Endometrial microvascular endothelial cells (primary cell): ENCODE results near the gene TOP3B. TPM values are rescaled to one million over a fixed set of nuclear protein-coding genes. Genes with fewer than 3 reads are reported as not detected.

ENCODE experiments used
- in situ Hi-C: cut with HindIII; loops from 2 replicates; pipeline ENCODE4 v1.10.0; 2017; ENCODE audit warnings: low sequenced_read_pairs, low pct_unique_long_range_greater_than_20kb; ENCODE audit errors: inconsistent ontology term
- total RNA-seq: library from RNA; depleted of rRNA; stranded (reverse); fragments of >200 nt; gene quantifications from one replicate; pipeline ENCODE4 v1.2.3, GENCODE V29; 2015; ENCODE audit errors: inconsistent ontology term

The TOP3B gene
- total RNA-seq, 1 donor from 2014 or later = 45.5 TPM

DNA sequence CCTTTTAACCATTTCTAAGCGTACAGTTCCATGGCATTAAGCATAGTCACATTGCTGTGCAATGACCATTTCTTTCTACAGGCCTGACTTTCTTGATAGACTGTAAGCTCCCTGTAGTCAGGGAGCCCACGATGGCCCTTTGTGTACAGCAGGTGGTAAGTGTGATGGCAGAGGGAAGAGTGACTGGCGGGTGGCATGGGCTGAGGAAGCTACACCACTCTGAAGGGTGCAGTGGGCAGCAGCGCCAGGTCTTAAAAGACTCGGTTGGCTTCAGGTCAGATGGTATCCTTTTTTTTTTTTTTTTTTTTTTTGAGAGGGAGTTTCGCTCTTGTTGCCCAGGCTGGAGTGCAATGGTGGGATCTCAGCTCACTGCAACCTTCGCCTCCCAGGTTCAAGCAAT, 31.5 kb downstream of the TOP3B start:
- in situ Hi-C loops = no loop called here

DNA sequence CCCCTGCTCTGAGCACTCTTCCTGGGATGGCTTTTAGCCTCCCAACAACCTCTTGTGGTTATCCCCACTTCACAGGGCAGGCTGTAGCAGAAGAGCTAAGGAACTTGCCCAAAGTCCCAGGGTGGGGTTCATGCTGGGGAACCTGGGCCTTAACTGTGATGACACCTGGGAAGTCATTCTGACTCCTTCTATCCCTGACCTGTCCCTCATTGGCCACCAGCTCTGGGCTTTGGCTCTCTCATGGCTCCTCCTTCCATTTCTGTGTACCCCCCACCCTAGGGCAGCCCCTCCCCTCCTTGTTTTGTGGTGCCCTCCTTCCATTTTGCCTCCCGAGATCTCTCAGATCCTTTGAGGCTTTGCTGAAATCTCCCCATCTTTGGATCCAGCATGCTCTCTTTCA, 32.6 kb downstream of the TOP3B start:
- in situ Hi-C loops = loop anchor here (25.0 kb wide), 2 partner anchors 138 to 238 kb away; no protein-coding TSS in a partner anchor

DNA sequence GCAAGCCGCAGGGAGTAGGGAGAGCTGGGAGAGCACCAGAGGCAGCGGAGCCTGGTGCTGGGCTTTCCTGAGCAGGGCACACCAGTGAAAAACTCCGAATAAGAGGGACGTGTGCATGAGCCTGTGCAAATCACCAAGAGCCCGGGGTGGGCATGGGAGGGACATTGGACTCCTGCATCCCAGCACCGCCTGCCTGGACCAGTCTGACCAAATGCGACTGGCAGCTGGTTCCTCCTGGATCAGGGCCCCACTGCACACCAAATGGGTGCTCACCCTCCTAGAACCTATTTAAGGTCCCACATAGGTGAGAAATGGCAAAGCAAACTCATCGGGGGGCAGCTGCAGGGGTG, 33.0 kb downstream of the TOP3B start:
- in situ Hi-C loops = loop anchor here (25.0 kb wide), 2 partner anchors 137 to 237 kb away; no protein-coding TSS in a partner anchor

DNA sequence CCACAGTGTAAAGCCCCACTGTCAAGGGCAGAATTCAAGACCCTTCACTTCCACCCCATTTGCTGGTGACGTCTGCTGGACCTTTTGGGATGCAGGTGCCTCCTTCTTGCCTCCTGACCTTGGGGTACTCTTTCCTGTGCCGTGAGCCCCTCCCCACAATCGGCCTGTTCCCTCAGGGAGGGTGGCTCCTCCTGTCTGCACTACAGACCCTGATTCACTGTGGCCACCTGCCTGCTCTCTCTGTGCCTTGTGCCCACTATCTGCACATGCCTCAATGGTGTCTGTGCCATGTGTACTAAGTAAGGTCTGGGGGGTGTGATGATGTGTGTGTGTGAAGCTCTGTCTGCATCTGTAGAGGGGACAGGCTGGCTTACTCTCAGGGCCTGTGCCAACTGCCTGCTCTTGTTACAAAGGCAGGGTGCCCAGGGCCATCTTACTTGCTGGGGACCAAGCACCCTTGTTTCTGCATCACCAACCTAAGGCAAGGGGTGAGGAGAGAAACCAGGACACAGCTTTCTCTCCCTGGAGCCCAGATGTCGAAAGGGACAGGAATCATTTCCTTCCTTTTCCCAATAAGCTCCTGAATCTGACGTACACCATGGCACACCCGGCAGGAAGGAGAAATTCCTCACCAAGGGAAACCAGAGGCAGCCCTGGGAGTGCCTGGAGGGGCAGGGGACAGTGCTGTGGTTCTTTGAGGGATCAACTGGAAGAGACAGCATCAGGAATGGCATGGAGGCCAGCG, 33.6 kb downstream of the TOP3B start:
- in situ Hi-C loops = loop anchor here (25.0 kb wide), 2 partner anchors 137 to 237 kb away; no protein-coding TSS in a partner anchor

DNA sequence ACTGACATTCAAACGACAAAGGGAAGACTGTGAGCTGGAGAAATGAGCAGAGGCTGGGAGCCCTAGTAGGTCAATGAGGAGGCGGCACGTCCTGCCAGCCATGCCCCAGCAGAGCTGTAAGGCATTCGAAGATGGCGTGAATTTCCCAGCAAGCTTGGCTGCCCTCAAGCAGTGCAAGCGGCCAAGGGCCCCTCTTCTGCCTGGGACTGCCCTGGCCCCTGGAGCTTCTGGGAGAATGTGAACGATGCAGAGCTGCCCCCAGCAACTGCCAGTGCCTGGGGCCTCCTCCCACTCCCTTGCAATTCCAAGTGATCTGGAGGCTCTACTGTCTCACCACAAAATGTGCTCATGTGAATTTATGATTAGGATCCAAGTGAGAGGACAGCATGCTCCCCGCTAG, 34.2 kb downstream of the TOP3B start:
- in situ Hi-C loops = loop anchor here (25.0 kb wide), 2 partner anchors 136 to 236 kb away; no protein-coding TSS in a partner anchor

- in situ Hi-C loops = loop anchor here (25.0 kb wide), 2 partner anchors 135 to 235 kb away; no protein-coding TSS in a partner anchor
Measured at GRCh38 chr22:21947040-21948014, 35.3 kb downstream of the TOP3B start.

DNA sequence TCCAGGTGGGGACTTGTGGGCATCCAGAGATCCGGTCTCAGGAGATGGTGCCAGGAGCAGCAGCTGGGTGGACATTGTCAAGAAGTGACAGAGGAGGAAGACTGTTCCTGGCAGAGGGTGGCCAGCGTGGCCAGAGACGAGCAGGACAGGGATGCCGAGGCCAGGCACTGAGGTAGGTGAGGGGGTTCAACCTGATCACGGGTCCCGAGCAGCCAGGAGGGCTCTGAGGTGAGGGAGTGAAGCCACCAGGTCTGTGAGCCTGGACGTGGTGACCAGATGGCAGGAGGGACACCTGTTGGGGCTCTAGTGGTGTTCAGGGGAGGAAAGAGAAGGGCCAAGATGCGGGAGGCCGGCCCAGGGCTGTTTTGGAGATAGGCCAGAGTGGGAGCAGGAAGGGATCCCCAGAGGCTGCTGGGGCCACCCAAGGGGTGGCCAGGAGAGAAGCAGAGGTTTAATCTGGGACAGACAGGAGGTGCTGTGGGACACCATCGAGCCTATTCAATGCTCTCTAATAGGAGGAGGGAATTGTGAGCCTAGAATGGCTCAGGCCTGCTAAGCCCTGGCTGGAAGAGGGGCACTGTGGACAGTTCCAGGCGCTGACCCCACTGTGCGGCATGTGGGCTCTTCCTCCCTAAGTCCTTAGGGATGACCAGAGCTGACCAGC, 36.2 kb downstream of the TOP3B start:
- in situ Hi-C loops = loop anchor here (25.0 kb wide), 2 partner anchors 134 to 234 kb away; no protein-coding TSS in a partner anchor

DNA sequence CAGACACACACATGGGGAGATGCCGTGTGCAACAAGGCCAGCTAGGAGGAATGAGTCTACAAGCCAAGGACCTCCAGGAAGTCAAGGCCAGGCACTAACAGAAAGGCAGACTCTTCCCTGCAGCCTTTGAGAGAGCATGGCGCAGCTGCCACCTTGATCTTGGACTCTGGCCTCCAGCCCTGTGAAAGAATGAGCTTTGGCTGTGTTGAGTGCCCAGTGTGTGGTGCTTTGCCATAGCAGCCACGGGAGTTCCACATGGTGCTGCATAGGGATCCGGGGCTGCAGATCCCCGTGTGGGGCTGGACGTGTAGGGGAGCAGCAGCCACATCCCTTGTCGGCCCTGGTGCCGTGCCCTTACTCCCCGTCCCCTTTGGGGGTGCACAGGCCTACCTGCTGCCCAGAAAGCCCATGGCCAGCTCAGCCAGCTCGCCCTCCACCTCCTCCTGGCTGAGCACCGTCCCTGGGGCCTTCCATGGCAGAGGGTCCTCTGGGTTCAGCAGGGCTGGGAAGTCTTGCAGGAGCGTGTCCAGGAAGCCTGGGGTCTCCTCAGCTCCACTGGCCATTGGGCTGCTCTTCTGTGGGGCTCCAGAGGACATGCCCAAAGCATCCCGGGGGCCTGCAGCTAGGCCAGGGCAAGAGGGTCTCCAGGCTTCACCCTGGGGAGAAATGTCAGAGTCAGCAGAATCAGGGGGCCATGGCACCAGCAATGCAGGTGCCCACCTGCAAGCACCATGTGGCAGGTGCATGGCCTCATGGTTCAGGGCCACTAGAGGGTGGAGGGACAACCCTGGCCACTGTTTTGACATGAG, 36.9 kb downstream of the TOP3B start:
- in situ Hi-C loops = loop anchor here (25.0 kb wide), 2 partner anchors 133 to 233 kb away; no protein-coding TSS in a partner anchor

DNA sequence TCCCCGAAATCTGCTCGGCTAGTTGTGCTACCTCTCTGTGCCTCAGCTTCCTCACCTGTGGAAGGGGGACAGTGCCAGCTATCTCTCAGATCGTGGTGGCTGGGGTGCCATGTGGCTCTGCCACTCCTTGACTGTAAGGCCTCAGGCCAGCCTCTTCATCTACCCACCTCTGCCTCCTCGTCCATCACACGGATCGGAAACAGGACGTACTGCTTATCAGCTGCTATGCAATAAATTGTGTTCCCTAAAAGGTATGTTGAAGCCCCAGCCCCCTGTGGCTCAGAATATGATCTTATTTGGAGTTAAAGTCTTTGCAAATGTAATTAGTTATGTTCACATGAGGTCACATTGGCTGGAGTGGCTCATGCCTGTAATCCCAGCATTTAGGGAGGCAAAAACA, 37.7 kb downstream of the TOP3B start:
- in situ Hi-C loops = loop anchor here (25.0 kb wide), 2 partner anchors 133 to 233 kb away; no protein-coding TSS in a partner anchor

GRCh38 chr22:21943571-21944448, 38.8 kb downstream of the TOP3B start:
- in situ Hi-C loops = loop anchor here (25.0 kb wide), 2 partner anchors 132 to 232 kb away; no protein-coding TSS in a partner anchor

DNA sequence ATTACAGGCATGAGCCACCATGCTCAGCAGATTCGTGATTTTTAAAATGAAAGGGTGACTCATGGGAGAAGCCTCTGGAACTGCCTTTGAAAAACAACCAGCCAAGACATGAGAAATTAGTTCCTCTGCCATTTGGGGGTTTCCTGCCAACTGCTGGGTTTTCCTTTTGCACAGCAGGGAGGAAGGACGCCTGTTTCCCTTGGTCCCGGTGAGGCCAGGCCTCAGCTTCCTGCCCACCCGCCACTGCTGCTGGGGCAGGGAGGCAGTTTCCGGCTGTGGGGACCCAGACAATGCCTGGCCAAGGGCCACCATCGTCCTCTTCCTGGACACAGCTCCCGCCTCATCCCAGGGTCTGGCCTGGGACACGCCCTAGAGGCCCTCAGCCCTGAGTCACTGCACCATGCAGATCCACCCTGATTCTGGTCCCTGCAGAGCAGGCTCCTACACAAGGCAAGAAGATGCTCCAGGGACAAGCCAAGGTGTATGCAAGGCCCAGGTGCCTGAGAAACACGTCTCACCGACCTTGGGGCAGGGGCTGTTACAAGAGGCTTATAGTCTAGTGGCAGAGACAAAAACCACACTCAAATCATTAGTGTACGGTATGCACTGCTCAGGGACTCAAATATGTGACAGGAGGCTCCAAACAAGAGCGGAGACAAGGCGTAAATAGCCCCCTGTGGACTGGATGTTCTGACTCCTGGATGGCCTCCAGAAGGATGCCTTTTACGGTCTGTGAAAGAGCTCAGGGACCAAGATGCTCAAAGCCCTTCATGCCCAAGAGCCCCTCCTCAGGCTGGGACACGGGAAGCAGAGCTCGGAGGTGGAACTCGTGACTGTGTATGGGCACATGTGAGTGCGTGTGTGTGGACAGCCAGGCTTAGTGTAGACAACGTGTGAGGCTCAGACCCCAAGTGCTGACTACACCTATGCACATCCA, 39.9 kb downstream of the TOP3B start:
- in situ Hi-C loops = loop anchor here (25.0 kb wide), 2 partner anchors 130 to 230 kb away; no protein-coding TSS in a partner anchor

GRCh38 chr22:21941921-21942320, 40.7 kb downstream of the TOP3B start:
- in situ Hi-C loops = loop anchor here (25.0 kb wide), 2 partner anchors 130 to 230 kb away; no protein-coding TSS in a partner anchor

GRCh38 chr22:21940521-21940920, 42.1 kb downstream of the TOP3B start:
- in situ Hi-C loops = loop anchor here (25.0 kb wide), 2 partner anchors 128 to 228 kb away; no protein-coding TSS in a partner anchor

DNA sequence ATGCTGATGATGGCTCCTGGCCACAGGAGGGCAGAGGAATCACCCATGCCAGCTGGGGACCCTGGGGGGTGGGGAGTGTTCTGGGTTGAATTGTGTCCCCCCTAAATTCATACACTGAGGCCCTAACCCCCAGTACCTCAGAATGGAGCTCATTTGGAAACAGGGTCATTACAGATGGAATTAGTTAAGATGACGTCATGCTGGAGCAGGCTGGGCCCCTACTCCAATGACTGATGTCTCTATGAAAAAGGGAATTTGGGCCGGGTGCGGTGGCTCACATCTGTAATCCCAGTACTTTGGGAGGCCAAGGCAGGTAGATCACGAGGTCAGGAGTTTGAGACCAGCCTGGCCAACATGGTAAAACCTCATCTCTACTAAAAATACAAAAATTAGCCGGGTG, 42.7 kb downstream of the TOP3B start:
- in situ Hi-C loops = loop anchor here (25.0 kb wide), 2 partner anchors 128 to 228 kb away; no protein-coding TSS in a partner anchor

DNA sequence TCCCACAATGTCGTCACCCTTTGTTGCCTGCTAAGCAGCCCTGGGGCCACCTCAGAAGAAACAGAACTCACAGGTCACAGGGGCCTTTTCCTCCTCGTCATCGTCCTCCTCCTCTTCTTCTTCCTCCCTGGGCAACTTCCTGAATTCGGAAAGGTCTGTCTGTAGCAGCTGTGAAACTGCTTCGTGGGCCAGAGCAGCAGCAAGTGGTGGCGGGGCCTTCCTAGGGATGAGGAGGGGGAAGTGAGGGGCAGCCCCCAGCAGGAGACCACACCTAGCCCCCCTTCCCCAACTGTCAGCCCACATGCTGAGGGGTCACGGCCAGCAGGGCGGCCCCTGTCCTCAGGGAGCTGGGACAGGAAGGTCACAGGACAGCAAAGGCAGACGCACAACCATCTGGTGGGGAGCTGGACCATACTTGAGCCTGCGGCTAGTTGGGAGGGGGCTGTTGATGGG, 43.1 kb downstream of the TOP3B start:
- in situ Hi-C loops = loop anchor here (25.0 kb wide), 2 partner anchors 127 to 227 kb away; no protein-coding TSS in a partner anchor

DNA sequence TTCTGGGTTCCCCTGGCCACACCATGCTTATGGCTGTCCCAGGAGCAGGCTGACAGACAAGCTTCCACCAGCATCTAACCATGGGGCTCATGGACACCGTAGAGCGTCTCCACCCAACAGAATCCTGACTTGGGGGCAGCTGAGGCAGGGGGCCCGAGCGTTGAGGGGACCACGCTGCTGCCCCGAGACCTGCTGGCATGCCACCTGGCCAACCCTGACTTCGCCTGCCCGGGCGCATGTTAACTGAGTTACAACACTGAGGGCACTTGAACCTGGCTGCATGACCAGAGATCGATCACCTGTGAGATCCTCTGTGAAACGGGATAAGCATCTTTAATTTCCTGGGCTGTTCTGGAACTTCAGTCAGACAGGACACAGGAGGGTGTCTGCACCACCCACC, 43.7 kb downstream of the TOP3B start:
- in situ Hi-C loops = loop anchor here (25.0 kb wide), 2 partner anchors 127 to 227 kb away; no protein-coding TSS in a partner anchor
